Endothelial cell of umbilical vein (primary cell): Measurements from ENCODE around the gene CGNL1. TPM values are rescaled to one million over a fixed set of nuclear protein-coding genes. Genes with fewer than 3 reads are reported as not detected.

Source experiments
- BruUV-seq: library from RNA; stranded (reverse); fragments of 400-500 nt; replicated peaks from 2 replicates; lab custom pipeline; 2021; lab: Mats Ljungman, UMichigan
- CTCF ChIA-PET: fragments of 300-600, 350-600 bp; sonication (Branson Sonifier 250); formaldehyde crosslinking; loops from one replicate; lab custom pipeline; 2021; ENCODE audit warnings: antibody characterized with exemption, inconsistent platforms; lab: Charles Lee
- POLR2A ChIA-PET: fragments of 300-600, 350-600 bp; sonication (Branson Sonifier 250); formaldehyde crosslinking; loops from one replicate; lab custom pipeline; 2021; ENCODE audit warnings: antibody characterized with exemption, inconsistent platforms; lab: Charles Lee
- DNase-seq: peaks from one replicate; pipeline ENCODE4 v3.0.0-alpha.2; 2011; ENCODE audit warnings: low read depth, low spot score
- FAIRE-seq: peaks from 2 replicates; lab custom pipeline; 2011; peaks lifted over from hg19 to GRCh38; lab: Jason Lieb, UNC
- H2AFZ ChIP-seq: 2 replicates; pipeline ENCODE4 v1.6.0; 2012; ENCODE audit warnings: low read depth, low read length, control low read depth, inconsistent platforms
- H3K27ac ChIP-seq: 2 replicates; pipeline ENCODE4 v1.5.1; 2011; ENCODE audit warnings: low read depth, mild to moderate bottlenecking, control low read depth, low read length, moderate library complexity; ENCODE audit not compliant: insufficient read depth
- H3K27me3 ChIP-seq, 2 experiments: 2 replicates each; pipeline versions ENCODE4 v1.6.0 to v1.6.1; 2011; ENCODE audit warnings: low read length in 2 of 2, mixed read lengths in 1 of 2; ENCODE audit not compliant: control insufficient read depth in 2 of 2, insufficient read depth in 2 of 2
- H3K36me3 ChIP-seq, 2 experiments: 2 replicates in 1 of 2; 3 replicates in 1 of 2; pipeline ENCODE4 v1.5.1; 2011; ENCODE audit warnings: low read length in 2 of 2, mild to moderate bottlenecking in 1 of 2, moderate library complexity in 1 of 2; ENCODE audit not compliant: control insufficient read depth in 2 of 2, insufficient read depth in 2 of 2; ENCODE audit errors: extremely low read depth in 1 of 2
- H3K4me1 ChIP-seq: 3 replicates; pipeline ENCODE4 v1.5.1; 2011; ENCODE audit warnings: mild to moderate bottlenecking, low read length; ENCODE audit not compliant: control insufficient read depth, insufficient read depth; ENCODE audit errors: extremely low read depth
- H3K4me2 ChIP-seq: 2 replicates; pipeline ENCODE4 v1.6.1; 2011; ENCODE audit warnings: low read length, control low read depth, mixed read lengths; ENCODE audit not compliant: insufficient read depth
- H3K4me3 ChIP-seq, 3 experiments: fragments of 200-600 bp in 1 of 3; sonication (generic), shearing (Covaris generic) in 1 of 3; replicated peaks in 1 of 3; 2 replicates each; pipeline ENCODE4 v1.5.1; 2011 to 2016; ENCODE audit warnings: control low read depth in 3 of 3, low read length in 3 of 3, mild to moderate bottlenecking in 2 of 3, inconsistent platforms in 1 of 3, low read depth in 1 of 3, moderate library complexity in 1 of 3; ENCODE audit not compliant: insufficient read depth in 1 of 3
- H3K79me2 ChIP-seq: 2 replicates; pipeline ENCODE4 v1.6.0; 2012; ENCODE audit warnings: low read length, inconsistent platforms; ENCODE audit not compliant: control insufficient read depth, insufficient read depth
- H3K9ac ChIP-seq: replicated peaks from 2 replicates; pipeline ENCODE3; 2011; ENCODE audit warnings: low read length, control low read depth; ENCODE audit not compliant: insufficient read depth; ENCODE audit errors: extremely low read depth
- H3K9me1 ChIP-seq: replicated peaks from 3 replicates; pipeline ENCODE4 v1.6.0; 2011; ENCODE audit warnings: mild to moderate bottlenecking, low read length; ENCODE audit not compliant: control insufficient read depth, insufficient read depth; ENCODE audit errors: extremely low read depth
- H3K9me3 ChIP-seq: replicated peaks from 2 replicates; pipeline ENCODE4 v1.5.1; 2012; ENCODE audit warnings: low read length, inconsistent platforms; ENCODE audit not compliant: control insufficient read depth, insufficient read depth
- H4K20me1 ChIP-seq: replicated peaks from 2 replicates; pipeline ENCODE3; 2011; ENCODE audit warnings: mild to moderate bottlenecking, low read length; ENCODE audit not compliant: control insufficient read depth, insufficient read depth; ENCODE audit errors: extremely low read depth
- FOS ChIP-seq: IDR thresholded peaks from 2 replicates; pipeline ENCODE4 v1.6.1; 2011; ENCODE audit warnings: mild to moderate bottlenecking, low read length, moderate library complexity, borderline replicate concordance; ENCODE audit not compliant: insufficient read depth
- GATA2 ChIP-seq: IDR thresholded peaks from 2 replicates; pipeline ENCODE4 v1.7.0; 2011; ENCODE audit warnings: low read depth, mild to moderate bottlenecking, moderate library complexity, mixed read lengths, low read length; ENCODE audit not compliant: insufficient read length, insufficient read depth
- POLR2A ChIP-seq: IDR thresholded peaks from 2 replicates; pipeline ENCODE4 v1.6.1; 2012; ENCODE audit warnings: low read depth, mild to moderate bottlenecking, control low read depth, low read length
- dilution Hi-C: fragments of 300-500 bp; cut with MboI; formaldehyde crosslinking; loops from one replicate; pipeline ENCODE4 v1.15.0; 2019; ENCODE audit warnings: low sequenced_read_pairs; ENCODE audit not compliant: extremely low pct_ligation_motif_present
- intact Hi-C: fragments of 100-400 bp; cut with micrococcal nuclease; formaldehyde crosslinking; loops from one replicate; pipeline ENCODE4 v1.10.0; 2022
- polyA plus RNA-seq, 4 experiments: library from polyadenylated mRNA; depleted of rRNA in 3 of 4; stranded (reverse) in 3 of 4; unstranded in 1 of 4; fragments of >200 nt; gene quantifications; 2 replicates each; pipeline versions ENCODE4 v1.2.1 to v1.2.3, GENCODE V29; 2011 to 2012; ENCODE audit warnings: missing spikeins in 1 of 4
- total RNA-seq: library from RNA; stranded (reverse); gene quantifications from 2 replicates; pipeline ENCODE4 v1.2.3, GENCODE V29; 2021

Gene CGNL1
- total and polyA plus RNA-seq, 2 donors (not counting 3 experiments of a cell fraction or from before 2014, with no cell fraction given) = 6.9 to 27.1 TPM

DNA sequence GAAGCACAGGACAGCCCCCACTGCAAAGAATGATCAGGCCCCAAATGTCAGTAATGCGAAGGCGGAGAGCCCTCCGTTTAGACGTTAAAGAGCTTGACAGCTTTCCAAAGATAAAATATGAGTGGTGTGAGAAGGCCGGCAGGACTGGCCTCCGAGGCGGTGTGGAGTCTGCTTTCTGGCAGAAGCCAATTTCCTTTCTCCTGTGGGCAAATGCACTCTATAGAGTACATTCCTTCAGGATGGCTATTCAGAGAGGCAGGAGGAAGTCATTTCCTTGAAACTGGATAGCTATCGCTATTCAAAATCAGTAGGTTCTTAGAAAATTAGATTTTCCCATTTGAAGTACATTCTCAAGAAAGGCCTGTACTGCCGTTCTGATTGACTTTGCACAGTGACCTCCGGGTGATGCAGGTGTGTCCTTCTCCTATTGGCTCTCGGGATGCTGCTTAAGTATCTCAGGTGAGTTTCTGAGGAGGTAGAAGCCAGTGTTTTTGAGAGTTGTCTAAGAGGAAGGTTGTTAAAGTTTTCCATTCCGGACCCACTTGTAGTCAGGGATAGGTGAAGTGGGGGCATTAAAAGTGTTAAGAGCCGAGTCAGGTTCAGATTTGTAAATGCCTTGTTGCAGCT, 142.6 kb downstream of the CGNL1 start:
- Histone ChIP-seq H3K9me1 (no peaks in the 10 kb centered on the region), H4K20me1 (no peaks in the 10 kb centered on the region), H3K79me2 (no peaks in the 10 kb centered on the region), H3K4me1 (peaks cover 3% of the 10 kb centered on the region), H3K4me2 (no peak overlapping the region), H3K9me3 (no peaks in the 10 kb centered on the region), H3K27ac (no peak overlapping the region), H3K27me3 (no peaks in the 10 kb centered on the region), H3K36me3 (peaks cover 0 to 7% of the 10 kb centered on the region in 2 experiments), H2AFZ (peak overlapping the region; percentile 31), H3K9ac (no peak overlapping the region), H3K4me3 (no peak overlapping the region)
- no TSS peak for BruUV-seq
- dilution Hi-C loops (no loop called here), intact Hi-C loops (no loop called here)
- TF ChIP-seq FOS (no peak), GATA2 (peak; percentile 6)
- POLR2A ChIA-PET = no interaction called here
- FAIRE-seq = peak; percentile 77
- CTCF ChIA-PET = interaction anchor here (0.8 to 1.8 kb wide), 6 partner anchors 8 to 177 kb away, joined by 3 to 16 read pairs (median 6); partner anchors contain the start of gene CGNL1
- DNase-seq = no peak

DNA sequence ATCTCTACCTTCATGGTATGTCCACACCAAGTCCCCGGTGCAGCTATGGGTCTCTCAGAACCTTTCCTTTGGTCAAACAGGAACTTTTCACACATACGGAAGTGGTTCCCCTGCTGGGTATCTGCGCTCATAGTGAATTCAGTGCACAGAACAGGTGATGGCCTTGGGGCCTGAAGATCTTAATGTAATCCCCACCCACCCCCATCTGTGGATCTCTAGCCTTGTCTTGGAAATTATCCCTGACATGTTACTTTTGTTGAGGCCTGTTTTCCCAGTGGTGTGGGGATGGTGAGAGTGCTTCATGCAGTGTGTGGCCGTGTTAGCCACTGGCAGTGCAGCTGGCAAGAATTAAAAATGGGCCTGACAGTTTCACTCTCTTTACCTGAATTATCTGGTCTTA, 143.5 kb downstream of the CGNL1 start:
- ChIA-PET CTCF (interaction anchor here (1.4 kb wide), 1 partner anchor 22 kb away, joined by 6 read pairs; no protein-coding TSS in a partner anchor), POLR2A (no interaction called here)
- peaks cover 3% of the 10 kb centered on the region for H3K4me1 ChIP-seq
- dilution Hi-C loops (no loop called here), intact Hi-C loops (no loop called here)
- no peaks in the 10 kb centered on the region for H3K79me2 ChIP-seq
- H3K4me3 ChIP-seq = no peak overlapping the region
- H3K4me2 ChIP-seq = no peak overlapping the region
- no peaks in the 10 kb centered on the region for H3K9me1 ChIP-seq
- no peak overlapping the region for H2AFZ ChIP-seq
- DNase-seq (no peak), FAIRE-seq (no peak)
- no TSS peak for BruUV-seq
- H3K27me3 ChIP-seq = no peaks in the 10 kb centered on the region
- no peak overlapping the region for H3K9ac ChIP-seq
- peaks cover 0 to 7% of the 10 kb centered on the region in 2 experiments for H3K36me3 ChIP-seq
- H3K27ac ChIP-seq = no peak overlapping the region
- H4K20me1 ChIP-seq = no peaks in the 10 kb centered on the region
- H3K9me3 ChIP-seq = no peaks in the 10 kb centered on the region
- TF ChIP-seq POLR2A (no peak), GATA2 (no peak)
